Activated T-helper 2 cell treated with anti-CD3 and anti-CD28 coated beads, Interferon-gamma antibody, Interleukin-2, Interleukin-4, amounts not matched to agents 10 μg/mL and 5 μg/mL and 100 μg/mL, durations not matched to agents 14 hours and 24 hours and 36 hours (primary cell): ENCODE data around the gene BMP8B. TPM values are rescaled to one million over a fixed set of nuclear protein-coding genes. Genes with fewer than 3 reads are reported as not detected.
"Not testable (repeated sequence)": the region's sequence is repeated elsewhere in the genome, so short reads cannot be mapped to it uniquely, and the experiment has no call there.

Source experiments
- DNase-seq: peaks from one replicate; pipeline ENCODE4 v3.0.0; 2021; ENCODE audit warnings: low spot score
- H3K27ac Mint-ChIP-seq: one replicate; pipeline ENCODE4 v1.8.0; 2021; ENCODE audit warnings: mixed read lengths
- H3K27me3 Mint-ChIP-seq: one replicate; pipeline ENCODE4 v1.8.0; 2021; ENCODE audit warnings: low read depth, mixed read lengths
- H3K36me3 Mint-ChIP-seq: one replicate; pipeline ENCODE4 v1.8.0; 2021; ENCODE audit warnings: low read depth, mixed read lengths
- H3K4me1 Mint-ChIP-seq: one replicate; pipeline ENCODE4 v1.8.0; 2021; ENCODE audit warnings: low read depth, mixed read lengths
- H3K4me3 Mint-ChIP-seq: one replicate; pipeline ENCODE4 v1.8.0; 2021; ENCODE audit warnings: low read depth, mild to moderate bottlenecking, moderate library complexity, mixed read lengths
- H3K9me3 Mint-ChIP-seq: one replicate; pipeline ENCODE4 v1.8.0; 2021; ENCODE audit warnings: mixed read lengths
- intact Hi-C: fragments of 100-400 bp; cut with micrococcal nuclease; formaldehyde crosslinking; loops from one replicate; pipeline ENCODE4 v1.15.1; 2023
- total RNA-seq: library from RNA; stranded (reverse); gene quantifications from 2 replicates; pipeline ENCODE4 v1.2.3, GENCODE V29; 2022

Gene BMP8B
- 1.8 and 1.9 TPM in 2 replicates for total RNA-seq

- peak; percentile 32 for DNase-seq
- no peaks in the 10 kb centered on the region for H3K9me3 Mint-ChIP-seq
- peak within 1 kb of the TSS; percentile 58 for H3K27ac Mint-ChIP-seq
- H3K36me3 Mint-ChIP-seq: no peaks in the 10 kb centered on the region
- intact Hi-C loops: no loop called here
- peaks cover 29% of the 10 kb centered on the region for H3K27me3 Mint-ChIP-seq
- peak within 1 kb of the TSS; percentile 75 for H3K4me3 Mint-ChIP-seq
- peaks cover 12% of the 10 kb centered on the region for H3K4me1 Mint-ChIP-seq
Measured at GRCh38 chr1:39788758-39789570, at the start of gene BMP8B. TSS of gene BMP8B (minus strand) at chr1:39788865. CDS start at chr1:39788485, 380 bp downstream.

- intact Hi-C loops: no loop called here
- Mint-ChIP-seq H3K27ac (no peak overlapping the region), H3K9me3 (no peaks in the 10 kb centered on the region)
Measured at GRCh38 chr1:39836595-39837110, 48.0 kb upstream of the BMP8B start.

GRCh38 chr1:39835935-39836594, 47.4 kb upstream of the BMP8B start:
- Mint-ChIP-seq H3K4me3 (no peak overlapping the region), H3K36me3 (peaks cover 17% of the 10 kb centered on the region), H3K27me3 (no peaks in the 10 kb centered on the region), H3K4me1 (no peaks in the 10 kb centered on the region), H3K27ac (no peak overlapping the region), H3K9me3 (no peaks in the 10 kb centered on the region)
- DNase-seq: no peak
- intact Hi-C loops: no loop called here

More at GRCh38 chr1:39836595-39837110, 48.0 kb upstream of the BMP8B start:
- Mint-ChIP-seq H3K27me3 (no peaks in the 10 kb centered on the region), H3K36me3 (peaks cover 23% of the 10 kb centered on the region), H3K4me1 (no peaks in the 10 kb centered on the region), H3K4me3 (no peak overlapping the region)
- no peak for DNase-seq

GRCh38 chr1:39835110-39835509, 46.4 kb upstream of the BMP8B start:
- Mint-ChIP-seq H3K9me3 (no peaks in the 10 kb centered on the region), H3K27me3 (peaks cover 2% of the 10 kb centered on the region), H3K4me3 (no peak overlapping the region), H3K27ac (no peak overlapping the region), H3K4me1 (no peaks in the 10 kb centered on the region), H3K36me3 (peaks cover 12% of the 10 kb centered on the region)
- DNase-seq: no peak
- intact Hi-C loops: no loop called here

- Mint-ChIP-seq H3K27me3 (peaks cover 10% of the 10 kb centered on the region), H3K4me1 (peaks cover 3% of the 10 kb centered on the region), H3K27ac (no peak overlapping the region), H3K36me3 (peaks cover 5% of the 10 kb centered on the region), H3K9me3 (no peaks in the 10 kb centered on the region), H3K4me3 (no peak overlapping the region)
- intact Hi-C loops: no loop called here
- no peak for DNase-seq
Measured at GRCh38 chr1:39833621-39834385, 45.1 kb upstream of the BMP8B start.

- intact Hi-C loops: no loop called here
- Mint-ChIP-seq H3K27me3 (peaks cover 13% of the 10 kb centered on the region), H3K4me1 (peaks cover 3% of the 10 kb centered on the region), H3K36me3 (peaks cover 4% of the 10 kb centered on the region), H3K27ac (no peak overlapping the region), H3K9me3 (no peaks in the 10 kb centered on the region), H3K4me3 (no peak overlapping the region)
- no peak for DNase-seq
Measured at GRCh38 chr1:39833121-39833520, 44.5 kb upstream of the BMP8B start.

- intact Hi-C loops: no loop called here
- Mint-ChIP-seq H3K4me1 (peaks cover 3% of the 10 kb centered on the region), H3K36me3 (peaks cover 4% of the 10 kb centered on the region), H3K4me3 (no peak overlapping the region), H3K27me3 (peaks cover 13% of the 10 kb centered on the region), H3K9me3 (no peaks in the 10 kb centered on the region), H3K27ac (no peak overlapping the region)
- DNase-seq: no peak
Measured at GRCh38 chr1:39832294-39832693, 43.6 kb upstream of the BMP8B start.

GRCh38 chr1:39829791-39830533, 41.3 kb upstream of the BMP8B start:
- Mint-ChIP-seq H3K9me3 (no peaks in the 10 kb centered on the region), H3K27me3 (peaks cover 13% of the 10 kb centered on the region), H3K27ac (no peak overlapping the region), H3K4me3 (no peak overlapping the region), H3K36me3 (no peaks in the 10 kb centered on the region), H3K4me1 (peaks cover 3% of the 10 kb centered on the region)
- intact Hi-C loops: no loop called here
- DNase-seq: no peak

GRCh38 chr1:39828734-39829133, 40.1 kb upstream of the BMP8B start:
- Mint-ChIP-seq H3K4me1 (peaks cover 3% of the 10 kb centered on the region), H3K27me3 (peaks cover 13% of the 10 kb centered on the region), H3K27ac (no peak overlapping the region), H3K9me3 (no peaks in the 10 kb centered on the region), H3K36me3 (no peaks in the 10 kb centered on the region), H3K4me3 (no peak overlapping the region)
- intact Hi-C loops: no loop called here
- DNase-seq: no peak

GRCh38 chr1:39828255-39828654, 39.6 kb upstream of the BMP8B start:
- H3K27ac Mint-ChIP-seq, H3K36me3 Mint-ChIP-seq, H3K4me3 Mint-ChIP-seq, intact Hi-C loops, DNase-seq, H3K9me3 Mint-ChIP-seq, H3K4me1 Mint-ChIP-seq: not testable (repeated sequence)
- H3K27me3 Mint-ChIP-seq: peaks cover 13% of the 10 kb centered on the region

- intact Hi-C loops: no loop called here
- Mint-ChIP-seq H3K27ac (no peak overlapping the region), H3K36me3 (no peaks in the 10 kb centered on the region), H3K4me3 (no peak overlapping the region), H3K27me3 (peaks cover 15% of the 10 kb centered on the region), H3K4me1 (peaks cover 3% of the 10 kb centered on the region), H3K9me3 (no peaks in the 10 kb centered on the region)
- no peak for DNase-seq
Measured at GRCh38 chr1:39827201-39827600, 38.5 kb upstream of the BMP8B start.

- no peak for DNase-seq
- Mint-ChIP-seq H3K36me3 (no peaks in the 10 kb centered on the region), H3K27ac (no peak overlapping the region), H3K4me3 (no peak overlapping the region), H3K4me1 (peaks cover 3% of the 10 kb centered on the region), H3K9me3 (no peaks in the 10 kb centered on the region), H3K27me3 (peaks cover 18% of the 10 kb centered on the region)
- intact Hi-C loops: no loop called here
Measured at GRCh38 chr1:39826583-39826982, 37.9 kb upstream of the BMP8B start.
